Spleen (tissue), 7 donors: ENCODE measurements around the gene SPRR5.

ENCODE experiments used
- POLR2A ChIP-seq, 3 donors: fragments of 450-650 bp; IDR thresholded peaks; one replicate each; pipeline ENCODE4 v1.5.1; 2017; ENCODE audit warnings: antibody characterized with exemption in 3 of 3, mild to moderate bottlenecking in 1 of 3
- POLR2AphosphoS5 ChIP-seq, 3 donors: sonication (generic); formaldehyde crosslinking; IDR thresholded peaks; one replicate each; pipeline ENCODE4 v1.5.1; 2017; ENCODE audit warnings: antibody characterized with exemption in 3 of 3
- TF ChIP-seq, protein P1 (sequence below), 11 experiments: fragments of 200-600 bp in 7 of 11; fragments of 450-650 bp in 4 of 11; sonication (generic) in 4 of 11; IDR thresholded peaks in 8 of 11; conservative IDR thresholded peaks in 3 of 11; 1 replicate in 7 of 11; 2 replicates in 4 of 11; pipeline versions ENCODE4 v1.4.0 to v1.8.0; 2016 to 2021; ENCODE audit warnings: antibody characterized with exemption in 11 of 11, inconsistent platforms in 4 of 11, mild to moderate bottlenecking in 1 of 11
- donor health status: DM: no; HTN: no; CAD: no; lungs with moderate emphysema.
- donor health status: DM: no; HTN: no; CAD: no.
- donor health status: DM: no; HTN: no; CAD: no.

DNA sequence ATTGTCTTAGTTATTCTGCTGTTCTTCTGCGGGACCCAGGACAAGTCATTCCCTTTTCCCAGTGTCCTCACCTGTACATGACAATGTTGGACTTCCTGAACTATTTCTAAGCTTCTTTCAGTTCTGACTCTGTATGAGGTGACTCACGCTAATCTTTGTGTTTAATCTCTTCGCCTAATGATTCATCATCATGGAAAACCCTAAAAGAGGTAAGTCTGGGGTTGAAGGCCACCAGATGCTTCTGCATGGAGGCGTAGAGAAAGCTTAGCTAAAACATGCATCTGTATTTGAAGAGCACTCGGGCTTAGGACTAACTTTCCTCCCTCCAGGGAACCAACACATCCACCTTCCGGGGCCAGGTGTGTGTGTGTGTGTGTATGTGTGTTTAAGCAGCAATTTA lies 7.4 kb downstream of the SPRR5 start:
- TF ChIP-seq, protein P1, sequence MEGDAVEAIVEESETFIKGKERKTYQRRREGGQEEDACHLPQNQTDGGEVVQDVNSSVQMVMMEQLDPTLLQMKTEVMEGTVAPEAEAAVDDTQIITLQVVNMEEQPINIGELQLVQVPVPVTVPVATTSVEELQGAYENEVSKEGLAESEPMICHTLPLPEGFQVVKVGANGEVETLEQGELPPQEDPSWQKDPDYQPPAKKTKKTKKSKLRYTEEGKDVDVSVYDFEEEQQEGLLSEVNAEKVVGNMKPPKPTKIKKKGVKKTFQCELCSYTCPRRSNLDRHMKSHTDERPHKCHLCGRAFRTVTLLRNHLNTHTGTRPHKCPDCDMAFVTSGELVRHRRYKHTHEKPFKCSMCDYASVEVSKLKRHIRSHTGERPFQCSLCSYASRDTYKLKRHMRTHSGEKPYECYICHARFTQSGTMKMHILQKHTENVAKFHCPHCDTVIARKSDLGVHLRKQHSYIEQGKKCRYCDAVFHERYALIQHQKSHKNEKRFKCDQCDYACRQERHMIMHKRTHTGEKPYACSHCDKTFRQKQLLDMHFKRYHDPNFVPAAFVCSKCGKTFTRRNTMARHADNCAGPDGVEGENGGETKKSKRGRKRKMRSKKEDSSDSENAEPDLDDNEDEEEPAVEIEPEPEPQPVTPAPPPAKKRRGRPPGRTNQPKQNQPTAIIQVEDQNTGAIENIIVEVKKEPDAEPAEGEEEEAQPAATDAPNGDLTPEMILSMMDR (IDR thresholded peaks at IDR 0.05 in 8 of 11, conservative IDR thresholded peaks at IDR 0.05 in 3 of 11) = no peak
- TF ChIP-seq POLR2A (IDR thresholded peaks at IDR 0.05) (no peak), POLR2AphosphoS5 (IDR thresholded peaks at IDR 0.05) (no peak)
